Gastroesophageal sphincter (tissue), 4 donors: ENCODE results near the gene C19orf53. TPM values are rescaled to one million over a fixed set of nuclear protein-coding genes. Genes with fewer than 3 reads are reported as not detected.

Experiments used
- ATAC-seq: fragments of 150-250 bp; one replicate; pipeline ENCODE4 v1.9.1; 2016; ENCODE audit warnings: mild to moderate bottlenecking, moderate library complexity
- H3K27ac ChIP-seq, 4 donors: fragments of 200-600 bp; sonication (generic) in 3 of 4; 1 replicate in 3 of 4; 2 replicates in 1 of 4; pipeline ENCODE4 v1.5.1; 2016 to 2019
- H3K27me3 ChIP-seq: fragments of 200-600 bp; sonication (generic); one replicate; pipeline ENCODE4 v1.5.1; 2019
- H3K36me3 ChIP-seq, 2 donors: fragments of 200-600 bp; sonication (generic); one replicate each; pipeline ENCODE4 v1.5.1; 2019; ENCODE audit warnings: control low read depth in 1 of 2
- H3K4me1 ChIP-seq, 3 donors: fragments of 200-600 bp; sonication (generic); 1 replicate in 2 of 3; 2 replicates in 1 of 3; pipeline ENCODE4 v1.5.1; 2016 to 2019; ENCODE audit warnings: control low read depth in 2 of 3
- H3K4me3 ChIP-seq, 2 donors: fragments of 200-600 bp; sonication (generic); one replicate each; pipeline ENCODE4 v1.5.1; 2019; ENCODE audit warnings: mild to moderate bottlenecking in 1 of 2, moderate library complexity in 1 of 2
- H3K9me3 ChIP-seq, 3 donors: fragments of 200-600 bp; sonication (generic); one replicate each; pipeline ENCODE4 v1.5.1; 2017 to 2019; ENCODE audit warnings: control low read depth in 2 of 3
- CTCF ChIP-seq, 4 experiments: fragments of 200-600 bp in 2 of 4; fragments of 450-650 bp in 2 of 4; sonication (generic) in 1 of 4; IDR thresholded peaks; one replicate each; pipeline ENCODE4 v1.5.1; 2017 to 2019; ENCODE audit warnings: antibody characterized with exemption in 4 of 4, mild to moderate bottlenecking in 2 of 4, moderate library complexity in 2 of 4
- EP300 ChIP-seq: sonication (generic); formaldehyde crosslinking; IDR thresholded peaks from one replicate; pipeline ENCODE4 v1.6.1; 2017; ENCODE audit warnings: antibody characterized with exemption, mild to moderate bottlenecking
- POLR2A ChIP-seq, 2 donors: fragments of 450-650 bp; IDR thresholded peaks; one replicate each; pipeline ENCODE4 v1.6.1; 2017; ENCODE audit warnings: antibody characterized with exemption in 2 of 2, mild to moderate bottlenecking in 2 of 2, moderate library complexity in 1 of 2
- POLR2AphosphoS5 ChIP-seq: sonication (generic); formaldehyde crosslinking; IDR thresholded peaks from one replicate; pipeline ENCODE4 v1.6.1; 2017; ENCODE audit warnings: antibody characterized with exemption
- WGBS, 2 donors: methylation state at CpG; one replicate each; pipeline ENCODE4 v1.1.5; 2018; ENCODE audit warnings: low coverage in 1 of 2; 5-methylcytosine and 5-hydroxymethylcytosine counted together
- small RNA-seq, 4 donors: library from RNA; depleted of rRNA; stranded (forward); fragments of <200 nt; gene quantifications; one replicate each; pipeline ENCODE3, GENCODE V24; 2016
- total RNA-seq, 4 donors: library from RNA; depleted of rRNA; stranded (reverse); fragments of >200 nt; gene quantifications; one replicate each; pipeline ENCODE4 v1.1.0, GENCODE V29; 2016

The C19orf53 gene
- total RNA-seq, 4 donors from 2014 or later: 123 to 142 (median 128) TPM

- 72 to 93% methylated on average over 2 to 4 of the region's 4 CpGs for WGBS, 2 donors
- H3K9me3 ChIP-seq: no peaks in the 10 kb centered on the region
- H3K4me1 ChIP-seq: peaks cover 0 to 19% (median 0%) of the 10 kb centered on the region in 3 donors
- H3K27ac ChIP-seq: no peak overlapping the region
- H3K27me3 ChIP-seq: no peaks in the 10 kb centered on the region
- no peak for ATAC-seq
- H3K4me3 ChIP-seq: no peak overlapping the region
- peaks cover 0 to 57% of the 10 kb centered on the region in 2 donors for H3K36me3 ChIP-seq
- no peak for TF ChIP-seq POLR2AphosphoS5
- TF ChIP-seq EP300: no peak
- no peak for TF ChIP-seq POLR2A (IDR thresholded peaks at IDR 0.05)
- no peak for TF ChIP-seq CTCF (IDR thresholded peaks at IDR 0.05)
These were observed 53.4 kb downstream of the C19orf53 start for GRCh38 chr19:13827656-13828055.

Small RNA genes lying within 50 kb of the gene (small RNA-seq; reads per million reads assigned to genes)
- 0 reads per million in 4 donors for gene RN7SL619P

Other genes starting within 250 kb of the C19orf53 start
- gene MRI1, start 9.9 kb upstream of the C19orf53 start, total RNA-seq: 10 to 100 TPM; 31.2 to 51.8 (median 42.2) TPM
- 1 to 10 TPM; 3.9 to 9.2 (median 4.2) TPM for gene ZSWIM4, start 21.0 kb downstream of the C19orf53 start, total RNA-seq
- 1 to 10 TPM in 2 of 4 donors, not detected in 2; 1.1 to 5.0 TPM for gene NANOS3, start 102.7 kb downstream of the C19orf53 start, total RNA-seq
- gene BRME1, start 131.7 kb downstream of the C19orf53 start, total RNA-seq: 1 to 10 TPM in 3 of 4 donors, not detected in 1; 1.9 to 2.4 (median 2.2) TPM
- 10 to 100 TPM; 15.6 to 36.8 (median 22.4) TPM for gene CC2D1A, start 131.7 kb downstream of the C19orf53 start, total RNA-seq
- gene PODNL1, start 164.0 kb downstream of the C19orf53 start, total RNA-seq: under 1 TPM in 2 of 4 donors, not detected in 2; 0.62 to 0.67 TPM
- gene DCAF15, start 178.1 kb downstream of the C19orf53 start, total RNA-seq: 10 to 100 TPM in 2 of 4 donors, 1 to 10 TPM in 2; 5.3 to 20.8 (median 14.5) TPM
- gene RFX1, start 231.9 kb downstream of the C19orf53 start, total RNA-seq: 1 to 10 TPM; 2.0 to 5.9 (median 3.9) TPM